Measurements from ENCODE around the gene RPGRIP1L. TPM values are rescaled to one million over a fixed set of nuclear protein-coding genes. Genes with fewer than 3 reads are reported as not detected.

Gene RPGRIP1L
- total and polyA plus RNA-seq, 2 of the 13 experiments (the other 11 are each of a cell fraction or from before 2014, with no cell fraction given), result 5.0 to 13.5 TPM

- no peak for DNase-seq (ENCODE audit: low spot score)
- WGBS (ENCODE audit: low lambda C conversion rate), result 95% methylated on average over 3 of the region's 3 CpGs
- Histone ChIP-seq H4K20me1 (ENCODE audit: insufficient read depth, low read length) (no peaks in the 10 kb centered on the region), H3K9me3 (ENCODE audit: low read length) (no peaks in the 10 kb centered on the region), H3K4me3 (replicated peaks in 1 of 3; ENCODE audit: insufficient read depth in 1 of 3, low read depth in 2 of 3, low read length in 3 of 3) (no peak overlapping the region), H2AFZ (ENCODE audit: low read length) (no peak overlapping the region), H3K27ac (ENCODE audit: extremely low read length, insufficient read depth, low read length) (no peak overlapping the region), H3K36me3 (replicated peaks in 1 of 2; ENCODE audit: control insufficient read depth in 1 of 2, insufficient read depth in 2 of 2, low read length in 2 of 2) (no peaks in the 10 kb centered on the region; a peak in 1 of 5 replicates), H3K9ac (ENCODE audit: insufficient read depth, low read depth, low read length) (no peak overlapping the region), H3K27me3 (ENCODE audit: control insufficient read depth in 1 of 2, insufficient read depth in 2 of 2, low read length in 2 of 2) (no peaks in the 10 kb centered on the region), H3K79me2 (ENCODE audit: insufficient read depth, low read length) (no peaks in the 10 kb centered on the region), H3K4me2 (ENCODE audit: low read depth, low read length) (no peak overlapping the region), H3K4me1 (ENCODE audit: insufficient read depth, low read length) (no peaks in the 10 kb centered on the region)
- ATAC-seq, result no peak
- intact Hi-C loops (cut with micrococcal nuclease; ENCODE audit: unreplicated experiment) (no loop called here), in situ Hi-C loops (cut with HindIII; ENCODE audit: extremely low pct_ligation_motif_present, low pct_unique_long_range_greater_than_20kb) (no loop called here)
- CTCF ChIA-PET (ENCODE audit: low intra/inter-chr PET ratio, low total read pairs), result no interaction called here
- TF ChIP-seq ZNF781 (CRISPR knock-in tag; IDR thresholded peaks at IDR 0.05; ENCODE audit: borderline replicate concordance, not compliant biosample characterization) (no peak), ZNF589 (CRISPR knock-in tag; conservative IDR thresholded peaks at IDR 0.05) (no peak), EEA1 (CRISPR knock-in tag; IDR thresholded peaks at IDR 0.05; ENCODE audit: borderline replicate concordance) (no peak), ZEB1 (IDR thresholded peaks at IDR 0.05; ENCODE audit: insufficient replicate concordance, low read depth) (no peak), POLR2A (IDR thresholded peaks at IDR 0.05; ENCODE audit: insufficient read depth in 1 of 2, low read depth in 2 of 2, low read length in 2 of 2) (no peak), IRF1 (CRISPR knock-in tag; IDR thresholded peaks at IDR 0.05; ENCODE audit: low read depth) (no peak), NFE2 (CRISPR knock-in tag; IDR thresholded peaks at IDR 0.05) (no peak), CEBPB (IDR thresholded peaks at IDR 0.05; ENCODE audit: borderline replicate concordance, low read depth, low read length) (no peak), ZSCAN30 (CRISPR knock-in tag; IDR thresholded peaks at IDR 0.05) (no peak), IRF2 (CRISPR knock-in tag; IDR thresholded peaks at IDR 0.05) (no peak)
- POLR2A ChIA-PET, result no interaction called here
- no TSS peak for BruUV-seq (replicated peaks)
- no peak for FAIRE-seq
These were observed 57.2 kb downstream of the RPGRIP1L start for GRCh38 chr16:53646506-53646905.
